GM18502 (cell line): ENCODE measurements around the gene NRXN3.

Source experiments
- ATAC-seq: cut with Tn5 transposase; IDR thresholded peaks from one replicate; pipeline ENCODE4 v1.9.1; 2021; ENCODE audit warnings: mild to moderate bottlenecking; ENCODE audit not compliant: unreplicated experiment, poor library complexity

NRXN3 gene

GRCh38 chr14:79229383-79229909 is 1059.3 kb downstream of the NRXN3 start:
- ATAC-seq: no peak

GRCh38 chr14:79242666-79243065 is 1072.5 kb downstream of the NRXN3 start:
- ATAC-seq: no peak

DNA sequence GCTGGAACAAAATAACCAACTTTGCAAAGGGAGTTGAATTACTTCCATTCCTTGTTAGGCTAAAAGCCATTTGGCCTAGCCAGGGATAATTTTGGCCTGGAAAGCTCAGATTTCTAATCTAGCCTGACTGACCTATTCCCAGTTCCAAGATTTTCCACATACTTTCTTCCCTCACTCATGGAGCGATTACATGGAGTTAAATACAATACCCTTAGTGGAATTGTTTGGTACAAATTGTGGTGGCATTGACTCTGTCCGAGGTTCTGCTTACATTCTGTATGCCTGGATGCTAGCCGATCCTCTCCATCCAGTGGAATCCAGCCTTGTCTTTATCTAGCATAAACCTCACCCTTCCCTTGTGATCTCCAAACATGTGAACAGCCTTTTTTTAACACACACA is 1076.0 kb downstream of the NRXN3 start:
- no peak for ATAC-seq

DNA sequence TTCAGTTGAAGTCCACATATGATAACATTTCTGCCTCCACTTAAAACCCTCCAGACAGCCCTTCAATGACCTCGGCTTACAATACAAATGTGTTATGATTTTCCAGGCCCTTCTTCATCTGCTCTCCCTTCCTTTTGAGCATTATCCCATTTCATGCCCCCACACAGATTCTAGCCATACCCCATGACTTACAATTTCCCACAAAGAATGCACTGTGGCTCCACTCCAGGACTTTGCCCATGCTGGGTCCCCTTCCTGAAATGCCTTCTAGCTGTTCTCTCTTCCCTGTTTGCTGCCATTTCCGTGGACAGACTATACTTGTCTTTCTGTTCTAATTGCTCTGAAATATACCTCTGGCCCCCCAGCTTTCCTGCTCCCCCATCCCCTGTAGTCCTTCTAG is 1078.0 kb downstream of the NRXN3 start:
- ATAC-seq: no peak

DNA sequence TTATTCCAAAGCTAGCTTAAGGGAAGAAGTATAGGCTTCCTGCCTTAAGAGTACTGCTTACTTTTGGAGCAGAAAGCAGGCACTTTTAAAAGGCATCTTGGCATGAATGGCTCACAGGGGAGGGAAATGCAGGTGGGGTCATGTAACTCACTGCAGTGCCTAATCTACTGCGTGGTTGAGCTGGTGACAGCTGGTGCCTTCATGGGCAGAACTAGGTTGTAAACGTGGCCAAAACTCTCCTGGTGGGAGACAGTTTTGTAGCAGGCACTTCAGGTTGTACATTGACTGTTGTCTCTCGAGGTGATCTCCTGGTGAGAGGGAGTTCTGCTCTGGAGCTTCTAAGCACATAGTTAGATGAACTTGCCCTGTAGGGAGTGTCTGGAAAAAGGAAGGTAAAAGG is 1078.6 kb downstream of the NRXN3 start:
- ATAC-seq: no peak

DNA sequence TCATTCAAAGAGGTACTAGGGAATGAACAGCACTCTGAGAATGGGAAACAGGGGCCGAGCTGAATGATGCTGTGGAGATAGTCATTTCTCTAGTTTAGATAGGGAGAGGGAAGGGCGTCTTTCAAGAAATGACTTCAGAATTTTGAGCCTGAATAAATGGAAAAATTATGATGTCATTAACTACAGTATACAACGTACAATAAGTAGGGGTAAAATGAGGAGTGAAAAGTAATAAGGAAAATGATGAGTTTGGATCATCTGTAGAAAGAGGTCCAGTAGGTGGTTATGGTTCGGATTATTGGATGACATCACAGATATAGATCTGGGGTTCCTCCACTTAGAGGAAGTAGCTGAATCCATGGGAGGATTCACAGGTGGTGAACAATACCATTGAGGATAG is 1081.1 kb downstream of the NRXN3 start:
- ATAC-seq: no peak

- no peak for ATAC-seq
These were observed 1083.4 kb downstream of the NRXN3 start for GRCh38 chr14:79253576-79253975.

DNA sequence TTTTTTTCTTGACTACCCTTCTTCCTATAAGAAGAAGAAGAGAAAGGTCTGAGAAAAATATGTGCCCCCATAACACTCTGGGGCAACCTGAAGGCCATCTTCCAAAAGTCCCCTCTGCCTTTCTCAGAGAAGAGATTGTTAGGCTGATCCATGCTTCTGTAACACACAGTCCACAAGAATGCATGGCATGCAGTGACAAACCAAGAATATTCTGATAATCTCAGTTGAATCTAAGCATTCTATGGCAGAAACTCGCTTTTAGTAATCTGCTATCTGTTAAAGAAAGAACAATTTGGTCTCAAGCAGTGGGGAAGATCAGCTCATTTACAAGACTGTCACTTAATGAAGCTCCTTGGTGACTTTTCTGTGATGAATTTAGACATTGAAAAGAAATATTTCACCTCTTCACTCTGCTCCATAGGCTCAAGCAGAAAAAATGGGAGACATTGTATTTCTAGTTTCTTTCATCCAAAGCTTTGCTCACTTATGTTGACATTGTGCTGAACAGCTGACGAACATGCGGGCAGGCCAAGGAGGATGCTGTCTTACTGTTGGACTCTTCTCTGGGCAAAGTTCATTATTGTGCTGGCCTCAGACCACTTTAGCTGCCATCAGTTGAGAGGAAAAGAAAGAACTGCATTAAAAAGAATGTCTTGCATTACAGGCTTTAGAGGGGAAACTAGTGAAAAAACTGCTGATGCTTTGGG is 1084.0 kb downstream of the NRXN3 start:
- ATAC-seq: no peak

DNA sequence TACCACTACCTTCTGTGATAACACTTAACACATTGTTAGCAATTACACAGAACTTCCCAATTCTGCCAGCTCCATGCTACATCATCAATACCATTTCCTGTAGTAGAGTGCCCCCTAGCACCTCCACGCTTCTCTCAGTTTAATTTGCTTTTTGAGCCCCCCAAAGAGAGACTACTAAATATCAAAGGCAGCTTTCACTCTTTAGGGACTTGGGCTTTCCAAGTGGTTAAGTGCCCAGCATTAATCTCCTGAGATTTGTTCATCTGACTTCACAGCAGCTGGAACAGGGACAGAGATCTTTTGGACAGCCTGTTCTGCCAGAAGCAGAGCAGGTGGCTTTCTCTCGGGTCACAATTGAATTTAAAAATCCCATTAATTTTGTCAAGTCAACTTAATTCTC is 1086.2 kb downstream of the NRXN3 start:
- ATAC-seq: no peak

GRCh38 chr14:79260406-79260805 is 1090.2 kb downstream of the NRXN3 start:
- ATAC-seq: no peak

GRCh38 chr14:79265366-79265946 is 1095.3 kb downstream of the NRXN3 start:
- ATAC-seq: no peak

- ATAC-seq: no peak
These were observed 1100.2 kb downstream of the NRXN3 start for GRCh38 chr14:79270361-79270760.

GRCh38 chr14:79271122-79271521 is 1100.9 kb downstream of the NRXN3 start:
- ATAC-seq: no peak

GRCh38 chr14:79274641-79275291 is 1104.6 kb downstream of the NRXN3 start:
- no peak for ATAC-seq

DNA sequence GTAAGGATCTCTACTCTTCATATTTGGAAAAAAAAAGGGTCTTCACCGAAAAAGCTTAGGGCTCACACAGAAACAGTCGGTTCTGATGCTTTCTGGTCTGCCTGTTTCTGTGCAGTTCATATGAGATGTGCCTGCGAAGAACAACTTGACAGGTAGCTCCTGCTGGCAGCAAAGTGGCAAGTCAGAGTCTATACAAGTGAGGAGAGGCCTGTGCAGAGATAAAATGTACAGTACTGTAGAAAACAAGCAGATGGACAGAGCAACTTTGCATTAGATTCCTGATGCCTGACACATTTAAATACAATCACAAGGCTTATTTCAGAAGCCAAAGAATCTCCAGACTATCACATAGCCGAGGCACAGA is 1105.1 kb downstream of the NRXN3 start:
- ATAC-seq: no peak

- no peak for ATAC-seq
These were observed 1108.2 kb downstream of the NRXN3 start for GRCh38 chr14:79278286-79278797.

GRCh38 chr14:79278798-79279644 is 1108.8 kb downstream of the NRXN3 start:
- peak; percentile 96 for ATAC-seq

- ATAC-seq: no peak
These were observed 1109.7 kb downstream of the NRXN3 start for GRCh38 chr14:79279645-79280597.
